Measurements from ENCODE around the gene ANXA8L1.
"Not testable (repeated sequence)": the region's sequence is repeated elsewhere in the genome, so short reads cannot be mapped to it uniquely, and the experiment has no call there.

ANXA8L1 gene

DNA sequence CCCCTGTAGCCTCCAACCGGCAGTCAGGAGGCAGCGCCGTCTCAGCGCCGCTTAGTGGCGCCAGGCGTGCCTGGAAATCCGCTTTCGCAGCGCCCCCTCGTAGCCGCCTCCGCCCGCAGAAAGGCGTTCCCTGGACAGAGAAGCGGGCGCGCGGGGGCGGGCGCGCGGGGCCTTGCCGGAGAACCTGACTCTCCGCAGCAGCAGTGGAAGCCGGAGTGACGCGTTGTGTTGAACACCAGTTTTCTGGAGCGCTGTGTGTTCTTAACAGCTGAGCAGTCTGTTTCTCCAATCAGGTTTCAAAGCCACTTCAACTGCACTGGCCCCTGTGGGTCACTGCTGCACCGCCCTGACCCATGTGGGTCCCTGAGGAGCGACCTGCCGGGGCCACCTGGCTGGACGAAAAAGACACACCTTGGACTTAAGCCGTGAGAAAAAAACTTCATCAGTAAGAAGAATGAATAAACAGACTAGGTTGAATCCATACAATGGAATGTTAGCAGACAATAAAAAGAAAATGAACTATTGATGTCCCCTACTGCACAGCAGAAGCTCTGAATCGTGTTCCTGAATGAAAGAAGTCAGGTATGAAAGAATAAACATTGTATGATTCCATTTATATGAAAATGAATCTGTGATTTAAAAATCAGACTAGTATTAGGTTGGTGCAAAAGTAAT, 22.8 kb downstream of the ANXA8L1 start:
- not testable (repeated sequence) for DNase-seq

GRCh38 chr10:46409556-46409955, 34.0 kb downstream of the ANXA8L1 start:
- DNase-seq, result not testable (repeated sequence)

- DNase-seq, result not testable (repeated sequence)
These were observed 35.5 kb downstream of the ANXA8L1 start for GRCh38 chr10:46411123-46411522.

DNA sequence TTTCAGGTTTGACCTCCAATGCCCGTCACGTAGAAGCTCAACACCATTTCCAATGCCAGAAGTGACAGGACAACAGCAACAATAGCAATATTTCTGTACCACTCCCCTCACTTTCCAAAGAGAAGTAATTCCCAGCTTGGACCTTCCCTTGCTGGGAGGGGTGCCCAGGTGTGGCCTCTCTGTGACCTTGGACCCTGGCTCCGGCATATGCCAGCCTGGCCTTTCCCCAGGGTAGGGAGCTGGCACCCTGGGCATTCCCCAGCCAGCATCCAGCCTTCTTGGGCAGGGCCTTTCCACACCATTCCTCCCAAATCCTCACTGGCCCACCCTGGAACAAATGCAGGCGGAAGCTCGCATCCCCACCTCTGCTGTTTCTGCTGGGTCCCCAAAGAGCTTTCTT, 37.1 kb downstream of the ANXA8L1 start:
- not testable (repeated sequence) for DNase-seq

GRCh38 chr10:46415291-46415690, 39.7 kb downstream of the ANXA8L1 start:
- not testable (repeated sequence) for DNase-seq

GRCh38 chr10:46418283-46418682, 42.7 kb downstream of the ANXA8L1 start:
- DNase-seq, result not testable (repeated sequence)

GRCh38 chr10:46419570-46420379, 44.2 kb downstream of the ANXA8L1 start:
- not testable (repeated sequence) for DNase-seq

GRCh38 chr10:46423550-46423949, 48.0 kb downstream of the ANXA8L1 start:
- DNase-seq, result not testable (repeated sequence)

DNA sequence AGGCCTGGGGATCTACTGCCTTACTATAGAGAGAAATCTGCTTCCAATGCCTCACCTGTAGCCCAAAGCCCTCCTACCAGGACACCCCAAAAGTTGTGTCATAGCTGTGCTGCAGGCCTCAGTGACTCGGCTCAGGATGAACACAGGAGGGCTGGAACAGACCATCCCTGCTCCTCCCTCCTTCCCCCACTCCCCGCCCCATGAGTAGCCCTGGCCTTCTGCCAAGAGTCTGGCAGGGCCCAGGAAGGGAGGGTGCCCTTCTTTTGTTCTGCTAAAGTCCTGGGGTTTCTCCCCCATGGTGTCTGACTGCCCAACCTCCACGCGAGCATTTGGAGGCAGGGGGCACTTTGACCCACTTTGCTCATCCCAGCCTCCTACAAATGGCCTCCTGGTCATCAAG, 65.4 kb downstream of the ANXA8L1 start:
- not testable (repeated sequence) for DNase-seq

Data from activated naive CD4-positive, alpha-beta T cell treated with anti-CD3 and anti-CD28 coated beads, Interleukin-2, amount 50 U/mL, for 16 hours (primary cell).